HG02759 (cell line): ENCODE data around the gene TBC1D17.
A peak's percentile ranks its signal among the peaks of the same experiment; 100 is the strongest.

Experiments
- ATAC-seq: cut with Tn5 transposase; IDR thresholded peaks from one replicate; pipeline ENCODE4 v1.9.1; 2021; ENCODE audit warnings: mild to moderate bottlenecking, moderate library complexity; ENCODE audit not compliant: unreplicated experiment

The TBC1D17 gene

GRCh38 chr19:49847731-49848696, 29.5 kb upstream of the TBC1D17 start:
- ATAC-seq: no peak

DNA sequence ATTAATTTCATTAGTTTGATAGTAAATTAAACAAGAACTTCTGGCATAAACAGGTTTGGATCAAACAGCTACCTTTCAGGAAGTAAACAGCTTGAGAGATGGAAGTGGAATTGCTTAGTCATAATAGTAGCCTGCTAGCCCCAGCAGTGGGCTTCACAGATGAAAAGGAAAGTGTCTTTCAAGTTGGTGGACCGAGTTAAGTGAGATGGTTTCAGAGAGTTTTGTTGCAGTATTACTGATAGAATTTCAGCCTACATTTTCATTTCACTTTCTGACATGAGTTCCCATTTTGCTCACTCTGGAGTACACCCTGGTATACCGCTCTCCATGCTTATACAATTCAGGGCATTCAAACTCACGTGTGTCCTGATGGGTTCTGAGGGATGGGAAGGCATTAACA, 28.6 kb upstream of the TBC1D17 start:
- no peak for ATAC-seq

DNA sequence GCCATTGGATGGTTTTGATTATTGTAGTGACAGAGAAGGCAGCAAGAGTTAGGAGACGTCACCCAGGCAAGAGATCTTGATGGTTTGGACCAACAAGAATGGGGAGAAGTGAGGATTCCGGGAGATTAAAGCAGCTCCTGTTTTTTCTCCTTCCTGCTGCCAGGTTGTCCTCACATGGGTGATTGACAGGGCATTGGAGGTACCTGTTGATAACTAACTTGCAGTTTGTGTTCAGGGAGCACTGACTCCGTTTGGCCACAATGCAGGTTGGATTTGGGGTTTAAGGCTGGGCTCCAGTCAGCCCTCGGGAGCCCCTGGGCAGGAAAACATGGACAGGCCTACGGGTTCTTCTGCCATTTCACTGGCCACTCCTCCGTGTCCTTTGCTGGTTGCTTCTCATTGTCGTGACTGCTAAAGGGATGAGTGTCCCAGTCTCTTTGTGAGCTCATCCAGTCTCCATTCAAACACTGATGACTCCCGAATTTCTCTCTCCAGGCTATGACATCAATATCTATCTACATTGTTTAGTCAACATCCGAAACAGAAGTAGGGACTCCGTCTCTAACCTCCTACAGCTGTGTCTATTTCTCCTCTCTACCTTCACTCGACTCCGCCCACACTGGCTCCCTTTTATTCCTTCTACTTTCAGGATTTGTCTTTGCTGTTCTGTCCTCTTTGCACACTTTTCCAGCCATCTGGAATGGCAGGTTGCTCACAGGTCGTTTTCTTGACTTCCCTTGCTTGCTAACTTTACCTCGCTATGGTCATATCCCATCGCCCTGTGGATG, 27.9 kb upstream of the TBC1D17 start:
- ATAC-seq: no peak

DNA sequence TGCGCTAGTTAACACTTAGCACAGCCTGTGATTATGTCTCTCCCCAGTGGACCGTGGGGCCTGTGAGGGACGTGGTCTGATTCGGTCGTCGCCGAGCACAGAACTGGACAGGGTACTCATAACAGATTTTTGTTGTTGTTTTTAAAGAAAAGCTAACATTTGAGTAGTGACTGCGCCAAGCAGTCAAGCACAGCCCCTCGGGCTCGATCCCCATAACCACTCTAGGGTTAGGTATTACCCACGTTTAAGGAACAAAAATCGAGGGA, 27.3 kb upstream of the TBC1D17 start:
- peak; percentile 2 for ATAC-seq

DNA sequence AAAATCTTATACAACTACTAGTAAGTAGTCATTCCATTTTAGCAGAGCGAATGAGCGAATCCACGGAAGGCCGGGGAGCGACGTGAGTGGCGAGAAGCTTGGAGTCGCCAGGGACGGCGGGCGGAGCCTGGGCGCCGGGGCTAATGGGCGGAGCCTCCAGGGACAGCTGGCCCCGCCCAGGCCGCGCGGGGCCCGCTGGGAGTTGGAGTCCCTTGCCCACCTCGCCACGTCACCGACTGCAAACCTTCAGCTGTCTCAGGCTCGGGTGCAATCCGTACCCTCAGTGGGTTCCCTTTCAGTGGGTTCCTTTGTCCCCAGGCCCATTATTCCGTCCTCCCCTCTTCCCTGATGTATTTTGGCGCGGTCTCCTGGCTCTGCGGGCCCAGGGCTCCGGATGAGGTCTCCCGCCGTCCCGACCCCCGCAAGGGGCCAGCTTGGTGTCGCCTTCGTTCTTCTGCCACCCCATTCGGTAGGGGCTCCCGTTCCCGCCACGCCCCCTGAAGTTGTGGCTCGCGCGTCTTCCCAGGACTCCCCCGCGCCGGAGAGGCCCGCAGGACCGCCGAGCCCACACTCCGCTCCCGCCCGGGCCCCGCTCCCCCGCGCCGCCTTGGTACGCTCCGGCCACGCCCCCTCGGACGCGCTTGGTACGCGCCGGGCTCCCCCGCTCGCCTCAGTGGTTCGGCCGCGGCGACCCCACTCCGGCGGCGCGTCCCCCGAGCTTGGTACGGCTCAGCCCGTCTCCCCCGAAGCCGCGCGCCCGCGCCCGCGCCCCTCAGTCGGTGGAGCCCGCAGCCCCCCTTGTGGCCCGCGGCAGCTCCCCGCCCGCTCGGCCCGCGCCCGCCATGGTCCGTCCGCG, 26.8 kb upstream of the TBC1D17 start, which contains the start of gene PTOV1:
Gene PTOV1 (plus strand): TSS at position 673 of the 856 bp plus-strand sequence.
- peak; percentile 76 for ATAC-seq

DNA sequence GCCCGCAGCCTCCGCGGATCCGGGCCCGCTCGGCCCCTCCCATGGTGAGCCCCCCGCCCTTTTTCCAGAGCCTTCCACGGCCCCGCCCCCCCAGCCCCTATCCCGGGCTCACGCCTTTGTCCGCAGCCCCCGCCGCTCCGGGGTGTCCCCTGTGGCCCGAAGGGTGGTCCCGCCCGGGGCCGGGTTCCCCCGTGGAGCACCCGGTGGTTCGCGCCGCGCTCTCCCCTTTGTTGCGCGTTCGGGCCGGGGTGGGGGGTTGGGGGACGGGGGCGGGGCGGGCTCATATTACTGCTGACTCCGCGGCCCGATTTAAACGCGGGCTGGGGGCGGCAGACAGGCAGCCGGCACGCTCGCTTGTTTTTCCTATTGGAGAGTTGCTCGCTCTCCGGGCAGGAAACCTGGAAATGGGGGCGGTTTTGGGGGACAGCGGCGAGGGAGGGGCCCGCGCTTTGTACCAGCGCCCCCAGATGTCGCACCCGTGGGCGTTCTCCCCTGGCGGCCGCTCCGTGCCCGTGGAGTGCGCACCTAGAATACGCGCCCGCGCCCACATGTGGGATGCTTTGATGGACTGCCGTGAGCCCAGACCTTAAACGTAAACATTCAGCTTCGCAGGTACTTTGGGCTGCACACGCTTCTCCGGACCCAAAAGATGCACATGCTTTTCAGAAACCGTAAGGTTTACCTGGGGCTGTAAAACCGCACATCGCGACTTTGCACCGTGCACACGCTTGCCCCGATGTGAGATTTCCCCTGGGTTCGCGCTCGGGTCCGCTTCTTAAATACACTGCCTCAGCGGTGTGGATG, 25.8 kb upstream of the TBC1D17 start:
- ATAC-seq: peak; percentile 10

GRCh38 chr19:49852631-49853126, 24.8 kb upstream of the TBC1D17 start:
- ATAC-seq: no peak

DNA sequence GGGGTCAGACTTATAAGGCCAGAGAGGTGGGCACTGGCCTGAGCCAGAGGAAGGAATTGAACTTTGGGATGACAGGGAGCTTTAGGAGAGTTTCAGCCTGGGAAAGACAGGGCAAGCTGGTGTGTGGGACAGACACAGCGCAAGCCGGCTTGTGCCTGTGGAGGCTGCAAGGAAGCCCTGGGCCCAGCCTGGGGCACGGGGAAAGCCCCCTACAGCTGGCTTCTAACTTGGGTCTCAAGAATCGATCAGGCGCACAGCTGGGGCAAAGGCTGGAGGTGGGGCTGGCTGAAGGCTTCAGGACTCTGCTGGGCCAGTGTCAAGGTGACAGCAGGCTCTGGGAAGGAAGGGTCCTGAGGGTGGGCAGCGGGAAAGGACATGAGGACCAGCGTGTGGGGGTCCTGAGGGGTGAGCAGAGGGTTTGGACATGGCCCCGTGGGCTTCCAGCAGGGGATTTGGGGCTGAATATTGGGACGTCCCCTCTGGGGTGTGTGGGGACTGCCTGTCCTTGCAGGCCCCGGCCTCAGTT, 23.6 kb upstream of the TBC1D17 start:
- no peak for ATAC-seq

DNA sequence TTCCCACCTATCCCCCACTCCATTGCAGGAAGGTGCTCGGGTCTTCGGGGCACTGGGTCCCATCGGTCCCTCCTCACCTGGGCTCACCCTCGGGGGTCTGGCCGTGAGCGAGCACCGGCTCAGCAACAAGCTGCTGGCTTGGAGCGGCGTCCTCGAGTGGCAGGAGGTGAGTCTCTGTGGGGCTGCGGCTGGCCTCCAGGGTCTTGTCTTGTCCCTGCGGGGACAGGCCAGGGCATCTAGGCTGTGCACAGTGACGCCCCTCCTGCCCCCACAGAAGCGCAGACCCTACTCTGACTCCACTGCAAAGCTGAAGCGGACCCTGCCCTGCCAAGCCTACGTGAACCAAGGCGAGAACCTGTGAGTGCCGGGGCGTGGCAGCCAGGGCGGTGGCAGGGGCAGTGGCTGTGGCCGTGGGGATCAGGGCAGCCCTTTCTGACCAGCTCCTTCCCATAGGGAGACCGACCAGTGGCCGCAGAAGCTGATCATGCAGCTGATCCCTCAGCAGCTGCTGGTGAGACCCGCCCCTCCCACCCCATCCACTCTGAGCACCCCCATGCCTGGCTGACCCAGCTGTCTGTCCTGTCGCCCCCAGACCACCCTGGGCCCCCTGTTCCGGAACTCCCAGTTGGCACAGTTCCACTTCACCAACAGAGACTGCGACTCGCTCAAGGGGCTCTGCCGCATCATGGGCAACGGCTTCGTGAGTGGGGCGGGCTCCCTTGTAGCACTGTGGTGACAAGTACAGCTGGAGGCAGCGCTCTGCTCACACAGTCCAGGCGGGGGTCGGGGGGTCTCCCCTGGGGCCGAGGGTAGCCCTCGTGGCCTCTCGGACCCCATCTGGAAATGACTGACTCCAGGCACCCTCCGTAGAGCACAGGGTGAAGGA, 22.9 kb upstream of the TBC1D17 start:
- no peak for ATAC-seq

GRCh38 chr19:49855277-49855675, 22.2 kb upstream of the TBC1D17 start:
- no peak for ATAC-seq

- no peak for ATAC-seq
Measured at GRCh38 chr19:49855676-49856573, 21.6 kb upstream of the TBC1D17 start.

DNA sequence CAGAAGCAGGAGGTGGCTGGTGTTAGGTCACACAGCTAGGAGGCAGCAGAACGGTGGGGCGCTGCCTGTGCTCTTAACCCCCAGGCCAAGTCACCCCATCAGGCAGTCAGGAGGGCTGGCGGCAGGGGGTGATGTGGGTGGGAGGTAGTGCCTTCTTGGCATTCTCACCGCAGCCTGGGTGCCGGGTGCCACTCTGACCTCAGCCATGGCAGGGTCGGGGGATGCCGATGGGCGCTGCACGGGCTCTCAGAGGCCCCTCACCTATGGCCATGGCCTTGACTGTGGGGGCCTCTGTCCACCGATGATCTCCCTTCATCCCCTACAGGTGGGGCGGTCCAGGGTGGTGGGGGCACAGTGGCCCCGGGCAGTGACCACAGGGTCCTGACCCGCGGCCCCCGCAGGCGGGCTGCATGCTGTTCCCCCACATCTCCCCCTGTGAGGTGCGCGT, 20.9 kb upstream of the TBC1D17 start:
- no peak for ATAC-seq

DNA sequence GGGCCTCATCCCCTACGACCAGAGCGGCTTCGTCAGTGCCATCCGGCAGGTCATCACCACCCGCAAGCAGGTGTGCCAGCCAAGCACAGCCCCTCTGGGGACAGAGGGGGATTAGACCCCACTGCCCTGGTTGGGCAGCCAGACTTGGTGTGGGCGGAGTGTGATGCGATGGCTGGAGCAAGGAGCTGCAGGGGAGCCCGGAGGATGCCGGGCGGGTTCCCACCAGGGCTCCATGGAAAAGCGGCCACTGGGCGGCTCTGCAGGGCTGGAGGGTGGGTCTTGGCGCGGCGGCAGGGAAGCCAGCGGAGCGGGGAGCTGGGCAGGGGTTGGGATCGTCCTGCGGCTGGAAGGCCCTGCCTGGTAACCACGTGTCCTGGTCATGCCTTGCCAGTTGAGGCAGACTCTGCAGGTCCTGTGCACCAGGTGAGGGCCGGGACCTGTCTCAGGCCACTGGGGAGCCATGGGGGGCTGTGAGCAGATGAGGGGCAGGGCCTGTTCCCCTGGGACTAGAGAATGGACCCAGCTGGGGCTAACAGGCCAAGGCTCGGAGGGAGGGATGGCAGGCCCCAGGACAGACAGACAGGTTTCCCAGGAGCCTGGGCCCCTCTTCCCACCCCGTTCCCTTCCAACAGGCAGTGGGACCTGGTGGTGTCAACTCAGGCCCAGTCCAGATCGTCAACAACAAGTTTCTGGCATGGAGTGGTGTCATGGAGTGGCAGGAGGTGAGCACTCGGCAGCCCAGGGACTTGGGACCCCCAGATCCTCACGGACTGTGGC, 20.3 kb upstream of the TBC1D17 start:
- no peak for ATAC-seq

GRCh38 chr19:49857838-49858087, 19.7 kb upstream of the TBC1D17 start:
- no peak for ATAC-seq

- ATAC-seq: no peak
Measured at GRCh38 chr19:49858088-49858985, 19.2 kb upstream of the TBC1D17 start.

DNA sequence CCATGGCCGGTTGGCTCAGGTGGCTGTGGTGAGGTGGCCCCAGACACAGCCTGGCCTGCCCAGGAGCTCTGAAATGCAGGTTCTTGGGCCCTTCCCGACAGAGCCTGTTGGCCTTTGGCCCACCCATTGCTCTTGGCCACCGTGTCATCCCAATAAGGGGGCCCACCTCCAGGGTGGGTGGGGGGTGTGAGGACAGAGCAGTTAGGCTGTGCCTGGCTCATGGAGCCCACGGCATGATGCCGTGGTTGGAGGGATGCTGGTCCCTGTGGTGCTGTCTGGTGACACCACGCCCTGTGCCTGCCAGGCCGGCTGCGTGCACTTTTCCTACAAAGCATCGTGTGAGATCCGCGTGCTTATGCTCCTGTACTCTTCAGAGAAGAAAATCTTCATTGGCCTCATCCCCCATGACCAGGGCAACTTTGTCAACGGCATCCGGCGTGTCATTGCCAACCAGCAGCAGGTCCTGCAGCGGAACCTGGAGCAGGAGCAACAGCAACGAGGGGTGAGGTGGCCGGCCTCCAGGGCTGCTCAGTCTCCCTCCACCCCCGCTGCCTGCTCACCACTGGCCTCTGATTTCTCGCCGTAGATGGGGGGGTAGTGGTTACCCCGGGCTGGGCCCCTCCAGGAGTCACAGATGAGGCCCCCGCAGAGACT, 17.7 kb upstream of the TBC1D17 start:
- no peak for ATAC-seq
